ENCODE data around the gene NCOR2.
A peak's percentile ranks its signal among the peaks of the same experiment; 100 is the strongest.

NCOR2 gene

GRCh38 chr12:124566997-124567672 lies at the start of gene NCOR2:
Gene NCOR2 (minus strand): TSS chr12:124567612. CDS start chr12:124495251, 72,361 bp downstream.
- DNase-seq (peak; percentile 63 to 70), ATAC-seq (peak; percentile 64)
- Mint-ChIP-seq H3K4me3 (peak within 1 kb of the TSS; percentile 91 to 95), H3K27ac (peak within 1 kb of the TSS; percentile 87 to 93), H3K27me3 (no peaks in the 10 kb centered on the region), H3K4me1 (peaks cover 57% of the 10 kb centered on the region), H3K9me3 (no peaks in the 10 kb centered on the region)

- Mint-ChIP-seq H3K4me1 (peaks cover 5% of the 10 kb centered on the region), H3K9me3 (no peaks in the 10 kb centered on the region), H3K27ac (no peak overlapping the region), H3K4me3 (no peak overlapping the region), H3K27me3 (peaks cover 9% of the 10 kb centered on the region)
- no peak for ATAC-seq
- no peak for DNase-seq
Observed at GRCh38 chr12:124616394-124617221, 49.2 kb upstream of the NCOR2 start.

GRCh38 chr12:124614512-124615292 lies 47.3 kb upstream of the NCOR2 start:
- no peak for DNase-seq
- H3K4me3 Mint-ChIP-seq, result no peak overlapping the region
- H3K27ac Mint-ChIP-seq, result no peak overlapping the region
- no peaks in the 10 kb centered on the region for H3K9me3 Mint-ChIP-seq
- ATAC-seq, result no peak
- H3K4me1 Mint-ChIP-seq, result peaks cover 13% of the 10 kb centered on the region
- peaks cover 17% of the 10 kb centered on the region for H3K27me3 Mint-ChIP-seq

GRCh38 chr12:124613151-124613585 lies 45.8 kb upstream of the NCOR2 start:
- Mint-ChIP-seq H3K27ac (no peak overlapping the region), H3K4me1 (peaks cover 28% of the 10 kb centered on the region), H3K9me3 (no peaks in the 10 kb centered on the region), H3K4me3 (no peak overlapping the region), H3K27me3 (peaks cover 32% of the 10 kb centered on the region)
- DNase-seq (no peak), ATAC-seq (no peak)

GRCh38 chr12:124612410-124612680 lies 44.9 kb upstream of the NCOR2 start:
- peaks cover 34% of the 10 kb centered on the region for H3K4me1 Mint-ChIP-seq

GRCh38 chr12:124611559-124612409 lies 44.4 kb upstream of the NCOR2 start:
- Mint-ChIP-seq H3K4me1 (peaks cover 30% of the 10 kb centered on the region), H3K9me3 (no peaks in the 10 kb centered on the region), H3K27me3 (peaks cover 37% of the 10 kb centered on the region), H3K4me3 (no peak overlapping the region), H3K27ac (no peak overlapping the region)
- ATAC-seq (no peak), DNase-seq (no peak)

More at GRCh38 chr12:124612410-124612680, 44.9 kb upstream of the NCOR2 start:
- Mint-ChIP-seq H3K27ac (no peak overlapping the region), H3K9me3 (no peaks in the 10 kb centered on the region), H3K4me3 (no peak overlapping the region), H3K27me3 (peaks cover 39% of the 10 kb centered on the region)
- DNase-seq (no peak), ATAC-seq (no peak)

- no peak for DNase-seq
- Mint-ChIP-seq H3K27me3 (peaks cover 35% of the 10 kb centered on the region), H3K9me3 (no peaks in the 10 kb centered on the region), H3K4me1 (peaks cover 29% of the 10 kb centered on the region), H3K4me3 (no peak overlapping the region), H3K27ac (no peak overlapping the region)
- no peak for ATAC-seq
Observed at GRCh38 chr12:124610629-124611558, 43.5 kb upstream of the NCOR2 start.

GRCh38 chr12:124610021-124610612 lies 42.7 kb upstream of the NCOR2 start:
- Mint-ChIP-seq H3K4me1 (peaks cover 29% of the 10 kb centered on the region), H3K9me3 (no peaks in the 10 kb centered on the region), H3K27me3 (peaks cover 43% of the 10 kb centered on the region), H3K27ac (no peak overlapping the region), H3K4me3 (peak overlapping the region in 1 of 2 donors; percentile 72)
- no peak for DNase-seq
- ATAC-seq, result no peak

GRCh38 chr12:124609041-124609989 lies 41.9 kb upstream of the NCOR2 start:
- Mint-ChIP-seq H3K9me3 (no peaks in the 10 kb centered on the region), H3K27me3 (peaks cover 44% of the 10 kb centered on the region), H3K4me3 (peak overlapping the region; percentile 62 to 72), H3K4me1 (peaks cover 29% of the 10 kb centered on the region), H3K27ac (peak overlapping the region in 1 of 2 donors; percentile 41)
- ATAC-seq (peak; percentile 95), DNase-seq (peak; percentile 68 to 87)

- Mint-ChIP-seq H3K9me3 (no peaks in the 10 kb centered on the region), H3K27ac (no peak overlapping the region), H3K4me3 (peak overlapping the region; percentile 62 to 72), H3K27me3 (peaks cover 44% of the 10 kb centered on the region), H3K4me1 (peaks cover 29% of the 10 kb centered on the region)
- DNase-seq (no peak), ATAC-seq (no peak)
Observed at GRCh38 chr12:124608450-124608870, 41.0 kb upstream of the NCOR2 start.

GRCh38 chr12:124607681-124608425 lies 40.4 kb upstream of the NCOR2 start:
- peak overlapping the region in 1 of 2 donors; percentile 0 for H3K27ac Mint-ChIP-seq
- H3K9me3 Mint-ChIP-seq, result no peaks in the 10 kb centered on the region
- no peak for ATAC-seq
- peaks cover 29% of the 10 kb centered on the region for H3K4me1 Mint-ChIP-seq
- peaks cover 44% of the 10 kb centered on the region for H3K27me3 Mint-ChIP-seq
- DNase-seq, result no peak
- no peak overlapping the region for H3K4me3 Mint-ChIP-seq
